OCI-LY7 (cell line): ENCODE data around the gene TRPM3. TPM values are rescaled to one million over a fixed set of nuclear protein-coding genes. Genes with fewer than 3 reads are reported as not detected.

ENCODE experiments used
- BruUV-seq: library from RNA; stranded (reverse); fragments of 400-500 nt; replicated peaks from 2 replicates; lab custom pipeline; 2021; lab: Mats Ljungman, UMichigan
- CTCF ChIA-PET: fragments of 300-600 bp; sonication (Branson Sonifier 250); formaldehyde crosslinking; loops from one replicate; lab custom pipeline; 2022; ENCODE audit warnings: antibody characterized with exemption; ENCODE audit not compliant: unreplicated experiment; lab: Charles Lee
- POLR2A ChIA-PET: fragments of 300-600 bp; sonication (Branson Sonifier 250); formaldehyde crosslinking; loops from one replicate; lab custom pipeline; 2022; ENCODE audit warnings: antibody characterized with exemption; lab: Charles Lee
- DNase-seq: peaks from one replicate; pipeline ENCODE4 v3.0.0-alpha.2; 2015; ENCODE audit warnings: low spot score
- H2AFZ ChIP-seq: fragments of 200-600 bp; sonication (generic), shearing (Covaris generic); 2 replicates; pipeline ENCODE4 v1.6.1; 2014; ENCODE audit warnings: mild to moderate bottlenecking, antibody characterized with exemption, low read length, moderate library complexity
- H3K27ac ChIP-seq: fragments of 200-600 bp; sonication (generic); 2 replicates; pipeline ENCODE4 v1.5.1; 2014; ENCODE audit warnings: mixed run types, low read depth, mild to moderate bottlenecking, moderate library complexity, low read length, inconsistent platforms; ENCODE audit not compliant: poor library complexity, severe bottlenecking
- H3K36me3 ChIP-seq: fragments of 200-600 bp; sonication (generic); 2 replicates; pipeline ENCODE4 v1.6.1; 2014; ENCODE audit warnings: mild to moderate bottlenecking, antibody characterized with exemption, low read length, moderate library complexity, mixed read lengths; ENCODE audit not compliant: insufficient read depth
- H3K4me1 ChIP-seq: fragments of 200-600 bp; sonication (generic); 2 replicates; pipeline ENCODE4 v1.5.1; 2014; ENCODE audit warnings: mild to moderate bottlenecking, low read length; ENCODE audit not compliant: insufficient read depth, poor library complexity, severe bottlenecking
- H3K4me2 ChIP-seq: fragments of 200-600 bp; sonication (generic); 2 replicates; pipeline ENCODE4 v1.6.1; 2014; ENCODE audit warnings: mild to moderate bottlenecking, low read length
- H3K4me3 ChIP-seq: fragments of 200-600 bp; sonication (generic); 2 replicates; pipeline ENCODE4 v1.5.1; 2014; ENCODE audit warnings: mild to moderate bottlenecking, low read depth, low read length; ENCODE audit not compliant: poor library complexity, severe bottlenecking
- H3K79me2 ChIP-seq: fragments of 200-600 bp; sonication (generic); 2 replicates; pipeline ENCODE4 v1.6.1; 2016; ENCODE audit warnings: low read depth, mild to moderate bottlenecking, low read length, moderate library complexity, mixed read lengths; ENCODE audit not compliant: insufficient read depth
- H3K9me2 ChIP-seq: fragments of 200-600 bp; sonication (generic); 2 replicates; pipeline ENCODE4 v1.6.1; 2016; ENCODE audit warnings: mild to moderate bottlenecking, low read length, mixed read lengths; ENCODE audit not compliant: insufficient read depth
- H3K9me3 ChIP-seq: fragments of 200-600 bp; sonication (generic); 2 replicates; pipeline ENCODE4 v1.6.1; 2014; ENCODE audit warnings: mild to moderate bottlenecking, mixed run types, low read length, mixed read lengths
- H4K20me1 ChIP-seq: fragments of 200-600 bp; sonication (generic); 2 replicates; pipeline ENCODE4 v1.6.1; 2014; ENCODE audit warnings: mild to moderate bottlenecking, antibody characterized with exemption, low read length, moderate library complexity, mixed read lengths; ENCODE audit not compliant: insufficient read depth
- EZH2phosphoT487 ChIP-seq: fragments of 200-600 bp; sonication (generic); IDR thresholded peaks from 2 replicates; pipeline ENCODE4 v1.6.1; 2018; ENCODE audit warnings: low read depth, borderline replicate concordance, mild to moderate bottlenecking, mixed run types, antibody characterized with exemption, low read length, moderate library complexity, mixed read lengths
- intact Hi-C: fragments of 100-400 bp; cut with micrococcal nuclease; formaldehyde crosslinking; loops from one replicate; pipeline ENCODE4 v1.10.0; 2022; ENCODE audit not compliant: unreplicated experiment
- total RNA-seq, 2 experiments: library from RNA; depleted of rRNA in 1 of 2; stranded (reverse); fragments of >200 nt in 1 of 2; shearing (Covaris generic) in 1 of 2; gene quantifications; 2 replicates each; pipeline ENCODE4 v1.2.3, GENCODE V29; 2014 to 2022
- TF ChIP-seq, protein P1 (sequence below): fragments of 200-600 bp; sonication (generic); conservative IDR thresholded peaks from 2 replicates; pipeline ENCODE4 v1.5.1; 2014; ENCODE audit warnings: mild to moderate bottlenecking, antibody characterized with exemption, low read length, moderate library complexity, mixed read lengths

TRPM3 gene
- total RNA-seq, 2 experiments from 2014 or later: not detected

DNA sequence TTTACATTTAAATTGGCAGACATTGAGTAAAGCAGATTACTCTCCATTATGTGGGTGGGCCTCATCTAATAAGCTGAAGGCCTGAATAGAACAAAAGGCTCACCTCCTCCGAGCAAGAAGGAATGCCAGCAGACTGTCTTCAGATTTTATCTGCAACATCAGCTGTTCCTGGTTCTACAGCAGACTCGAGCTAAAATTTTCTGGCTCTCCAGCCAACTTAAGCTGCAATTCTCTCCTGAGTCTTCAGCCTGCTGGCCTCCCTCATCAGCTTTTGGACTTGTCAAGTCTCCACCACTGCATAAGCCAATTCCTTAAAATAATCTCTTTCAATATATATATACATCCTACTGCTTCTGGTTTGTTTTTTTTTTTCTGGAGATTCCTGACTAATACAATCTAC lies 12.5 kb downstream of the TRPM3 start:
- ChIA-PET POLR2A (interaction anchor here (0.5 kb wide), 1 partner anchor 279 kb away, joined by 3 read pairs; no protein-coding TSS in a partner anchor), CTCF (no interaction called here)
- H3K36me3 ChIP-seq: no peaks in the 10 kb centered on the region
- no peaks in the 10 kb centered on the region for H3K9me2 ChIP-seq
- DNase-seq: no peak
- H3K4me3 ChIP-seq: no peak overlapping the region
- no peaks in the 10 kb centered on the region for H3K79me2 ChIP-seq
- TF ChIP-seq EZH2phosphoT487: no peak
- TF ChIP-seq, protein P1, sequence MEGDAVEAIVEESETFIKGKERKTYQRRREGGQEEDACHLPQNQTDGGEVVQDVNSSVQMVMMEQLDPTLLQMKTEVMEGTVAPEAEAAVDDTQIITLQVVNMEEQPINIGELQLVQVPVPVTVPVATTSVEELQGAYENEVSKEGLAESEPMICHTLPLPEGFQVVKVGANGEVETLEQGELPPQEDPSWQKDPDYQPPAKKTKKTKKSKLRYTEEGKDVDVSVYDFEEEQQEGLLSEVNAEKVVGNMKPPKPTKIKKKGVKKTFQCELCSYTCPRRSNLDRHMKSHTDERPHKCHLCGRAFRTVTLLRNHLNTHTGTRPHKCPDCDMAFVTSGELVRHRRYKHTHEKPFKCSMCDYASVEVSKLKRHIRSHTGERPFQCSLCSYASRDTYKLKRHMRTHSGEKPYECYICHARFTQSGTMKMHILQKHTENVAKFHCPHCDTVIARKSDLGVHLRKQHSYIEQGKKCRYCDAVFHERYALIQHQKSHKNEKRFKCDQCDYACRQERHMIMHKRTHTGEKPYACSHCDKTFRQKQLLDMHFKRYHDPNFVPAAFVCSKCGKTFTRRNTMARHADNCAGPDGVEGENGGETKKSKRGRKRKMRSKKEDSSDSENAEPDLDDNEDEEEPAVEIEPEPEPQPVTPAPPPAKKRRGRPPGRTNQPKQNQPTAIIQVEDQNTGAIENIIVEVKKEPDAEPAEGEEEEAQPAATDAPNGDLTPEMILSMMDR: no peak
- intact Hi-C loops: no loop called here
- no TSS peak for BruUV-seq
- no peak overlapping the region for H3K4me2 ChIP-seq
- no peaks in the 10 kb centered on the region for H3K4me1 ChIP-seq
- no peak overlapping the region for H3K27ac ChIP-seq
- no peaks in the 10 kb centered on the region for H4K20me1 ChIP-seq
- H2AFZ ChIP-seq: no peak overlapping the region
- no peaks in the 10 kb centered on the region for H3K9me3 ChIP-seq

DNA sequence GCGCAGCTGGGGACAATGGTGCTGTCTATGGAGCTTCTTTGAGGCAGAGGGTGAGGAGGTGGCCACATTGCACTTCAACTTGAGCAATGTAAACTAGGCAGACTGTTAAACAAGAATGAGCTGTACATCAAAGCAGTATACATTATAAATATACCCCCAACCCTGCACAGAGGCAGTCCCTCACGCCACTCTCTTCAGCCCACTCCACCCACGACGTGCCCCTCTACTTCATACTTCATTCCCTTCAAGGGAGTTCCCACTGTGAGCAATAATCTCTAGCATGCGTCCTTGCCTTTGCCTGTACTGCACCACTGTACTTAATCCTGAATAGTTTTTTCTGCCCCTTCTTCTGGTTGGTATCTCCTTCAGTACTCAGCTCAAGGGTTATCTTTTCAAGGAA lies 14.4 kb downstream of the TRPM3 start:
- ChIA-PET POLR2A (interaction anchor here (1.2 kb wide), 1 partner anchor 16 kb away, joined by 4 read pairs; no protein-coding TSS in a partner anchor), CTCF (no interaction called here)
- DNase-seq: no peak
- Histone ChIP-seq H2AFZ (no peak overlapping the region), H3K4me2 (no peak overlapping the region), H3K79me2 (no peaks in the 10 kb centered on the region), H3K4me1 (no peaks in the 10 kb centered on the region), H3K4me3 (no peak overlapping the region), H3K36me3 (no peaks in the 10 kb centered on the region), H3K9me2 (no peaks in the 10 kb centered on the region), H4K20me1 (no peaks in the 10 kb centered on the region), H3K27ac (no peak overlapping the region), H3K9me3 (no peaks in the 10 kb centered on the region)
- no TSS peak for BruUV-seq
- TF ChIP-seq EZH2phosphoT487: no peak
- TF ChIP-seq, protein P1: no peak
- intact Hi-C loops: no loop called here

DNA sequence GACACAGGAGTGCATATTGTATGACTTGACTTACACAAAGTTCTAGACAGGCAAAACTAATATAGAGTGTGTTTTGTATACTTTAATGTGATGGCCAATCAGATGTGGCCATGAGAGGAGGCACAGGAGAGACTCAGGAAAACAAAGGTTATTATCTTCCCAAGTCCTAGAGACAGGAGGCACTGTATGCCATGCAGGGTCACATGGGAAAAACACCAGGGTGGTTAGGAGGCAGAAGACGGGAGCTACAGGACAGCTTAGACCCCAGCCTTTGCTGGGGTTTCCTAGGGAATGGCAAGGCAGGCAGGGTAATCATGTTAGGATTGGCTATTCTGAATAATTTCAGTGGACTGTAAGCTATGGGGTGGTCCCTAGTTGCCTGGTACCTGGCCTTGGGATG lies 16.2 kb downstream of the TRPM3 start:
- intact Hi-C loops: no loop called here
- ChIA-PET POLR2A (no interaction called here), CTCF (no interaction called here)
- no peak overlapping the region for H3K4me2 ChIP-seq
- no peaks in the 10 kb centered on the region for H3K9me3 ChIP-seq
- H3K4me3 ChIP-seq: no peak overlapping the region
- H2AFZ ChIP-seq: no peak overlapping the region
- no peak overlapping the region for H3K27ac ChIP-seq
- H3K79me2 ChIP-seq: no peaks in the 10 kb centered on the region
- DNase-seq: no peak
- H3K36me3 ChIP-seq: no peaks in the 10 kb centered on the region
- no peaks in the 10 kb centered on the region for H3K4me1 ChIP-seq
- H4K20me1 ChIP-seq: no peaks in the 10 kb centered on the region
- TF ChIP-seq EZH2phosphoT487: no peak
- TF ChIP-seq, protein P1: no peak
- no peaks in the 10 kb centered on the region for H3K9me2 ChIP-seq
- no TSS peak for BruUV-seq
